Thyroid gland (tissue), 4 donors: ENCODE measurements around the gene U2SURP.

Experiments
- CTCF ChIP-seq, 6 experiments: fragments of 200-600 bp in 3 of 6; fragments of 450-650 bp in 3 of 6; sonication (generic) in 3 of 6; IDR thresholded peaks; one replicate each; pipeline ENCODE4 v1.5.1; 2016 to 2019; ENCODE audit warnings: antibody characterized with exemption in 6 of 6, mild to moderate bottlenecking in 2 of 6, inconsistent platforms in 1 of 6, moderate library complexity in 1 of 6
- POLR2A ChIP-seq, 2 donors: fragments of 450-650 bp; IDR thresholded peaks; one replicate each; pipeline ENCODE4 v1.6.1; 2017; ENCODE audit warnings: antibody characterized with exemption in 2 of 2, mild to moderate bottlenecking in 2 of 2, moderate library complexity in 1 of 2

GRCh38 chr3:143109861-143110260 is 108.5 kb downstream of the U2SURP start:
- TF ChIP-seq CTCF (IDR thresholded peaks at IDR 0.05) (no peak), POLR2A (IDR thresholded peaks at IDR 0.05) (no peak)
